Ishikawa (cell line): ENCODE data around the gene CLCA1.

Source experiments
- CREB1 ChIP-seq: IDR thresholded peaks from 2 replicates; pipeline ENCODE4 v1.6.1; 2012; ENCODE audit warnings: low read depth
- EP300 ChIP-seq: IDR thresholded peaks from 2 replicates; pipeline ENCODE4 v1.6.1; 2012; ENCODE audit warnings: borderline replicate concordance
- FOXM1 ChIP-seq: IDR thresholded peaks from 2 replicates; pipeline ENCODE4 v1.6.1; 2012; ENCODE audit warnings: low read depth, borderline replicate concordance
- MAX ChIP-seq: IDR thresholded peaks from 2 replicates; pipeline ENCODE4 v1.6.1; 2012
- RAD21 ChIP-seq: IDR thresholded peaks from 2 replicates; pipeline ENCODE4 v1.6.1; 2012; ENCODE audit warnings: low read depth
- REST ChIP-seq: IDR thresholded peaks from 2 replicates; pipeline ENCODE4 v1.6.1; 2012; ENCODE audit warnings: low read depth, mild to moderate bottlenecking
- TAF1 ChIP-seq: IDR thresholded peaks from 2 replicates; pipeline ENCODE4 v1.6.1; 2012; ENCODE audit warnings: low read depth, mild to moderate bottlenecking
- TEAD4 ChIP-seq: IDR thresholded peaks from 2 replicates; pipeline ENCODE4 v1.6.1; 2012
- USF1 ChIP-seq: IDR thresholded peaks from 2 replicates; pipeline ENCODE4 v1.6.1; 2012
- YY1 ChIP-seq: IDR thresholded peaks from 2 replicates; pipeline ENCODE4 v1.6.1; 2012; ENCODE audit warnings: low read depth

GRCh38 chr1:86419277-86419903, 49.3 kb upstream of the CLCA1 start:
- TF ChIP-seq EP300: no peak
- TF ChIP-seq YY1: 0 out of 2 replicates have a peak, but pooled peaks have one; percentile 13
- no peak for TF ChIP-seq FOXM1
- peak; percentile 67 for TF ChIP-seq RAD21
- no peak for TF ChIP-seq CREB1
- no peak for TF ChIP-seq MAX
- TF ChIP-seq REST: no peak
- TF ChIP-seq TAF1: no peak; the same call in 1 of the 2 replicates
- no peak for TF ChIP-seq USF1
- TF ChIP-seq TEAD4: 0 out of 2 replicates have a peak, but pooled peaks have one; percentile 9
